HepG2 (cell line): Measurements from ENCODE around the gene SFXN5. TPM values are rescaled to one million over a fixed set of nuclear protein-coding genes. Genes with fewer than 3 reads are reported as not detected.

Experiments
- CHD2 ChIP-seq: IDR thresholded peaks from 2 replicates; pipeline ENCODE4 v1.6.1; 2011; ENCODE audit warnings: low read depth, low read length, improper control_type of control experiment
- FIP1L1 ChIP-seq: fragments of 200-400 bp; formaldehyde crosslinking; IDR thresholded peaks from 2 replicates; pipeline ENCODE4 v1.6.1; 2018; ENCODE audit warnings: low read depth, mild to moderate bottlenecking, low read length, moderate library complexity, borderline replicate concordance; ENCODE audit not compliant: insufficient read depth
- HNF1A ChIP-seq, 2 experiments: sonication (generic) in 1 of 2; formaldehyde crosslinking in 1 of 2; IDR thresholded peaks; 2 replicates each; pipeline versions ENCODE4 v1.4.0 to v1.6.1; 2016 to 2020; ENCODE audit warnings: borderline replicate concordance in 1 of 2, low read depth in 1 of 2, mild to moderate bottlenecking in 1 of 2, missing genetic modification reagents in 1 of 2
- HNF4G ChIP-seq, 2 experiments: sonication (generic) in 1 of 2; formaldehyde crosslinking in 1 of 2; IDR thresholded peaks; 2 replicates each; pipeline versions ENCODE4 v1.4.0 to v1.6.1; 2011 to 2020; ENCODE audit warnings: borderline replicate concordance in 2 of 2, low read depth in 2 of 2, mild to moderate bottlenecking in 2 of 2, low read length in 1 of 2, missing genetic modification reagents in 1 of 2, moderate library complexity in 1 of 2
- KDM1A ChIP-seq: IDR thresholded peaks from 2 replicates; pipeline ENCODE4 v1.6.1; 2016; ENCODE audit warnings: missing compliant biosample characterization
- LCORL ChIP-seq, 2 experiments: fragments of 450-650 bp in 1 of 2; sonication (generic) in 1 of 2; formaldehyde crosslinking in 1 of 2; IDR thresholded peaks; 2 replicates each; pipeline versions ENCODE4 v1.5.0 to v1.6.1; 2017 to 2020; ENCODE audit warnings: antibody characterized with exemption in 1 of 2, missing genetic modification reagents in 1 of 2
- MXD1 ChIP-seq: sonication (generic); formaldehyde crosslinking; IDR thresholded peaks from 2 replicates; pipeline ENCODE4 v1.4.0; 2020; ENCODE audit warnings: mild to moderate bottlenecking, missing genetic modification reagents
- NR1H2 ChIP-seq: sonication (generic); formaldehyde crosslinking; IDR thresholded peaks from 2 replicates; pipeline ENCODE4 v1.8.1; 2022; ENCODE audit warnings: low read depth, missing genetic modification reagents, borderline replicate concordance
- SSRP1 ChIP-seq: IDR thresholded peaks from 2 replicates; pipeline ENCODE4 v1.6.1; 2016; ENCODE audit warnings: control low read depth
- ZBTB21 ChIP-seq: sonication (generic); formaldehyde crosslinking; IDR thresholded peaks from 2 replicates; pipeline ENCODE4 v1.4.0; 2020; ENCODE audit warnings: missing genetic modification reagents
- polyA plus RNA-seq, 8 experiments: library from polyadenylated mRNA; depleted of rRNA in 3 of 8; stranded (reverse) in 7 of 8; unstranded in 1 of 8; fragments of >200 nt; fragmentation: Illumina TruSeq in 4 of 8; extraction: Trizol in 4 of 8; gene quantifications; 2 replicates each; pipeline versions ENCODE4 v1.2.1 to v1.2.3, GENCODE V29; 2011 to 2016; ENCODE audit warnings: low read depth in 4 of 8, missing spikeins in 1 of 8, mixed read lengths in 1 of 8; ENCODE audit not compliant: insufficient read depth in 1 of 8
- total RNA-seq, 5 experiments: library from RNA; depleted of rRNA; stranded (reverse); fragments of >200 nt; fragmentation: Illumina TruSeq; extraction: Trizol; gene quantifications; 2 replicates each; pipeline ENCODE4 v1.2.3, GENCODE V29; 2016; ENCODE audit warnings: low read depth in 1 of 5
- TF ChIP-seq, protein P1 (sequence below): sonication (generic); formaldehyde crosslinking; conservative IDR thresholded peaks from 2 replicates; pipeline ENCODE4 v1.4.0; 2020; ENCODE audit warnings: mild to moderate bottlenecking, missing genetic modification reagents, moderate library complexity
- TF ChIP-seq, protein P2 (sequence below): IDR thresholded peaks from 2 replicates; pipeline ENCODE4 v1.6.1; 2018; ENCODE audit warnings: missing genetic modification reagents, mild to moderate bottlenecking, missing compliant biosample characterization
- TF ChIP-seq, protein P3 (sequence below): sonication (generic); formaldehyde crosslinking; IDR thresholded peaks from 2 replicates; pipeline ENCODE4 v1.4.0; 2020; ENCODE audit warnings: missing genetic modification reagents

The SFXN5 gene
- total and polyA plus RNA-seq, 2 of the 13 experiments (the other 11 are each of a cell fraction or from before 2014, with no cell fraction given): 34.9 to 37.4 TPM

DNA sequence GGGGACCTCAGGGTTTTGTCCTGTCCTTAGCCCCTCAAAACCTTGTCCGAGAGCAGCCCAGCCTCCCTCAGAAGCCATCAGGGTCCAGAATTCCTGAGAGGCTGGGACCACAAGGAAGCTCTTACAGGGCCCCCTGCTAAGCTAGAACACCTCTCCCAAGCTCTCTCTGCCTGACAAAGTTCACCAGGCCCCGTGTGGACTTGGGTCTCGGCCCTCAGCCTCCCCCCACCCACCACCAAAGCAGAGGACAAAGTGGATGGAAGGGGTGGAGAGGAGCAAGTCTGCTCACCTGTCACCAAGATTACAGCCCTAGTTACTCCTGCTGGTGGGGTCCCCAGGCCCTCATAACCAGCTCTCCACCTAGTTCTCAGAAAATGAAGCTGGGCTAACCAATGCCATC, 24.4 kb upstream of the SFXN5 start (continued):
- TF ChIP-seq, protein P1, sequence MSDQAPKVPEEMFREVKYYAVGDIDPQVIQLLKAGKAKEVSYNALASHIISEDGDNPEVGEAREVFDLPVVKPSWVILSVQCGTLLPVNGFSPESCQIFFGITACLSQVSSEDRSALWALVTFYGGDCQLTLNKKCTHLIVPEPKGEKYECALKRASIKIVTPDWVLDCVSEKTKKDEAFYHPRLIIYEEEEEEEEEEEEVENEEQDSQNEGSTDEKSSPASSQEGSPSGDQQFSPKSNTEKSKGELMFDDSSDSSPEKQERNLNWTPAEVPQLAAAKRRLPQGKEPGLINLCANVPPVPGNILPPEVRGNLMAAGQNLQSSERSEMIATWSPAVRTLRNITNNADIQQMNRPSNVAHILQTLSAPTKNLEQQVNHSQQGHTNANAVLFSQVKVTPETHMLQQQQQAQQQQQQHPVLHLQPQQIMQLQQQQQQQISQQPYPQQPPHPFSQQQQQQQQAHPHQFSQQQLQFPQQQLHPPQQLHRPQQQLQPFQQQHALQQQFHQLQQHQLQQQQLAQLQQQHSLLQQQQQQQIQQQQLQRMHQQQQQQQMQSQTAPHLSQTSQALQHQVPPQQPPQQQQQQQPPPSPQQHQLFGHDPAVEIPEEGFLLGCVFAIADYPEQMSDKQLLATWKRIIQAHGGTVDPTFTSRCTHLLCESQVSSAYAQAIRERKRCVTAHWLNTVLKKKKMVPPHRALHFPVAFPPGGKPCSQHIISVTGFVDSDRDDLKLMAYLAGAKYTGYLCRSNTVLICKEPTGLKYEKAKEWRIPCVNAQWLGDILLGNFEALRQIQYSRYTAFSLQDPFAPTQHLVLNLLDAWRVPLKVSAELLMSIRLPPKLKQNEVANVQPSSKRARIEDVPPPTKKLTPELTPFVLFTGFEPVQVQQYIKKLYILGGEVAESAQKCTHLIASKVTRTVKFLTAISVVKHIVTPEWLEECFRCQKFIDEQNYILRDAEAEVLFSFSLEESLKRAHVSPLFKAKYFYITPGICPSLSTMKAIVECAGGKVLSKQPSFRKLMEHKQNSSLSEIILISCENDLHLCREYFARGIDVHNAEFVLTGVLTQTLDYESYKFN (CRISPR knock-in tag): peak; percentile 42
- TF ChIP-seq HNF4G (IDR thresholded peaks at IDR 0.05; ENCODE audit: borderline replicate concordance, low read depth, low read length): peak; percentile 64
- TF ChIP-seq HNF4G (CRISPR knock-in tag; IDR thresholded peaks at IDR 0.05; ENCODE audit: borderline replicate concordance, low read depth): no peak
- no peak for TF ChIP-seq KDM1A (CRISPR knock-in tag)
- no peak for TF ChIP-seq CHD2
- no peak for TF ChIP-seq LCORL (IDR thresholded peaks at IDR 0.05)
- TF ChIP-seq LCORL (CRISPR knock-in tag; IDR thresholded peaks at IDR 0.05): 0 out of 2 replicates have a peak, but pooled peaks have one; percentile 28
- TF ChIP-seq MXD1 (CRISPR knock-in tag): no peak
- TF ChIP-seq, protein P2, sequence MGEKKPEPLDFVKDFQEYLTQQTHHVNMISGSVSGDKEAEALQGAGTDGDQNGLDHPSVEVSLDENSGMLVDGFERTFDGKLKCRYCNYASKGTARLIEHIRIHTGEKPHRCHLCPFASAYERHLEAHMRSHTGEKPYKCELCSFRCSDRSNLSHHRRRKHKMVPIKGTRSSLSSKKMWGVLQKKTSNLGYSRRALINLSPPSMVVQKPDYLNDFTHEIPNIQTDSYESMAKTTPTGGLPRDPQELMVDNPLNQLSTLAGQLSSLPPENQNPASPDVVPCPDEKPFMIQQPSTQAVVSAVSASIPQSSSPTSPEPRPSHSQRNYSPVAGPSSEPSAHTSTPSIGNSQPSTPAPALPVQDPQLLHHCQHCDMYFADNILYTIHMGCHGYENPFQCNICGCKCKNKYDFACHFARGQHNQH (CRISPR knock-in tag): no peak
- TF ChIP-seq SSRP1 (CRISPR knock-in tag): no peak
- TF ChIP-seq ZBTB21 (CRISPR knock-in tag): no peak
- TF ChIP-seq FIP1L1: no peak
- TF ChIP-seq NR1H2 (CRISPR knock-in tag): no peak
- TF ChIP-seq, protein P3, sequence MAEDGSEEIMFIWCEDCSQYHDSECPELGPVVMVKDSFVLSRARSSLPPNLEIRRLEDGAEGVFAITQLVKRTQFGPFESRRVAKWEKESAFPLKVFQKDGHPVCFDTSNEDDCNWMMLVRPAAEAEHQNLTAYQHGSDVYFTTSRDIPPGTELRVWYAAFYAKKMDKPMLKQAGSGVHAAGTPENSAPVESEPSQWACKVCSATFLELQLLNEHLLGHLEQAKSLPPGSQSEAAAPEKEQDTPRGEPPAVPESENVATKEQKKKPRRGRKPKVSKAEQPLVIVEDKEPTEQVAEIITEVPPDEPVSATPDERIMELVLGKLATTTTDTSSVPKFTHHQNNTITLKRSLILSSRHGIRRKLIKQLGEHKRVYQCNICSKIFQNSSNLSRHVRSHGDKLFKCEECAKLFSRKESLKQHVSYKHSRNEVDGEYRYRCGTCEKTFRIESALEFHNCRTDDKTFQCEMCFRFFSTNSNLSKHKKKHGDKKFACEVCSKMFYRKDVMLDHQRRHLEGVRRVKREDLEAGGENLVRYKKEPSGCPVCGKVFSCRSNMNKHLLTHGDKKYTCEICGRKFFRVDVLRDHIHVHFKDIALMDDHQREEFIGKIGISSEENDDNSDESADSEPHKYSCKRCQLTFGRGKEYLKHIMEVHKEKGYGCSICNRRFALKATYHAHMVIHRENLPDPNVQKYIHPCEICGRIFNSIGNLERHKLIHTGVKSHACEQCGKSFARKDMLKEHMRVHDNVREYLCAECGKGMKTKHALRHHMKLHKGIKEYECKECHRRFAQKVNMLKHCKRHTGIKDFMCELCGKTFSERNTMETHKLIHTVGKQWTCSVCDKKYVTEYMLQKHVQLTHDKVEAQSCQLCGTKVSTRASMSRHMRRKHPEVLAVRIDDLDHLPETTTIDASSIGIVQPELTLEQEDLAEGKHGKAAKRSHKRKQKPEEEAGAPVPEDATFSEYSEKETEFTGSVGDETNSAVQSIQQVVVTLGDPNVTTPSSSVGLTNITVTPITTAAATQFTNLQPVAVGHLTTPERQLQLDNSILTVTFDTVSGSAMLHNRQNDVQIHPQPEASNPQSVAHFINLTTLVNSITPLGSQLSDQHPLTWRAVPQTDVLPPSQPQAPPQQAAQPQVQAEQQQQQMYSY (CRISPR knock-in tag): no peak
- TF ChIP-seq HNF1A (IDR thresholded peaks at IDR 0.05; ENCODE audit: low read depth): no peak
- TF ChIP-seq HNF1A (CRISPR knock-in tag; IDR thresholded peaks at IDR 0.05; ENCODE audit: borderline replicate concordance): no peak
